GM10266 (cell line): ENCODE data around the gene CRAT.

Experiments used
- DNase-seq: peaks from one replicate; pipeline ENCODE4 v3.0.0; 2012; ENCODE audit errors: extremely low spot score
- CTCF ChIP-seq: IDR thresholded peaks from 2 replicates; pipeline ENCODE4 v1.5.1; 2012; ENCODE audit warnings: mild to moderate bottlenecking, low read depth; ENCODE audit not compliant: control insufficient read depth, insufficient read depth; ENCODE audit errors: missing control alignments

The CRAT gene

GRCh38 chr9:129094387-129095169 lies 16.0 kb downstream of the CRAT start:
- DNase-seq = no peak
- no peak for TF ChIP-seq CTCF

- TF ChIP-seq CTCF = no peak
- no peak for DNase-seq
These were observed 16.8 kb downstream of the CRAT start for GRCh38 chr9:129093602-129094386.

- TF ChIP-seq CTCF = no peak
- no peak for DNase-seq
These were observed 21.3 kb downstream of the CRAT start for GRCh38 chr9:129089246-129089645.

GRCh38 chr9:129084087-129084486 lies 26.5 kb downstream of the CRAT start:
- no peak for DNase-seq
- no peak for TF ChIP-seq CTCF

GRCh38 chr9:129081388-129081904 lies 29.1 kb downstream of the CRAT start:
- TF ChIP-seq CTCF = no peak
- peak; percentile 95 for DNase-seq

GRCh38 chr9:129080601-129081387 lies 29.8 kb downstream of the CRAT start, which contains the start of gene DOLPP1:
TSS of gene DOLPP1 (plus strand) at chr9:129081111. CDS start at chr9:129081132, 21 bp downstream.
- no peak for TF ChIP-seq CTCF

More at GRCh38 chr9:129080601-129081387, 29.8 kb downstream of the CRAT start, which contains the start of gene DOLPP1:
- DNase-seq = peak; percentile 100
